Activated T-cell treated with anti-CD3 and anti-CD28 coated beads, Interleukin-2, amount 50 U/mL, for 72 hours (primary cell): ENCODE data around the gene DDX42. TPM values are rescaled to one million over a fixed set of nuclear protein-coding genes. Genes with fewer than 3 reads are reported as not detected.
"Not testable (repeated sequence)": the region's sequence is repeated elsewhere in the genome, so short reads cannot be mapped to it uniquely, and the experiment has no call there.

Experiments
- ATAC-seq, 2 donors: fragments of 150-1000 bp; cut with Tn5 transposase; replicated peaks in 1 of 2; 2 replicates each; pipeline ENCODE4 v1.10.0; 2021; ENCODE audit warnings: moderate library complexity in 2 of 2, mild to moderate bottlenecking in 1 of 2
- DNase-seq, 2 donors: peaks; one replicate each; pipeline ENCODE4 v3.0.0; 2021 to 2022; ENCODE audit warnings: mixed read lengths in 1 of 2
- H3K27ac Mint-ChIP-seq: one replicate; pipeline ENCODE4 v1.8.0; 2022; ENCODE audit warnings: mild to moderate bottlenecking, moderate library complexity, mixed read lengths
- H3K27me3 Mint-ChIP-seq: one replicate; pipeline ENCODE4 v1.8.0; 2022; ENCODE audit warnings: low read depth, mixed read lengths
- H3K36me3 Mint-ChIP-seq, 2 donors: one replicate each; pipeline ENCODE4 v1.8.0; 2022; ENCODE audit warnings: mixed read lengths in 2 of 2, mild to moderate bottlenecking in 1 of 2; ENCODE audit not compliant: insufficient read depth in 2 of 2
- H3K4me1 Mint-ChIP-seq: one replicate; pipeline ENCODE4 v1.8.0; 2022; ENCODE audit warnings: low read depth, mixed read lengths
- H3K4me3 Mint-ChIP-seq, 2 donors: one replicate each; pipeline ENCODE4 v1.8.0; 2022; ENCODE audit warnings: mild to moderate bottlenecking in 2 of 2, mixed read lengths in 2 of 2, moderate library complexity in 2 of 2
- H3K9me3 Mint-ChIP-seq, 2 donors: one replicate each; pipeline ENCODE4 v1.8.0; 2022; ENCODE audit warnings: mixed read lengths in 2 of 2
- total RNA-seq, 2 donors: library from RNA; stranded (reverse); gene quantifications; one replicate each; pipeline ENCODE4 v1.2.3, GENCODE V29; 2022

Gene DDX42
- total RNA-seq, 2 donors from 2014 or later, result 112 to 114 TPM

DNA sequence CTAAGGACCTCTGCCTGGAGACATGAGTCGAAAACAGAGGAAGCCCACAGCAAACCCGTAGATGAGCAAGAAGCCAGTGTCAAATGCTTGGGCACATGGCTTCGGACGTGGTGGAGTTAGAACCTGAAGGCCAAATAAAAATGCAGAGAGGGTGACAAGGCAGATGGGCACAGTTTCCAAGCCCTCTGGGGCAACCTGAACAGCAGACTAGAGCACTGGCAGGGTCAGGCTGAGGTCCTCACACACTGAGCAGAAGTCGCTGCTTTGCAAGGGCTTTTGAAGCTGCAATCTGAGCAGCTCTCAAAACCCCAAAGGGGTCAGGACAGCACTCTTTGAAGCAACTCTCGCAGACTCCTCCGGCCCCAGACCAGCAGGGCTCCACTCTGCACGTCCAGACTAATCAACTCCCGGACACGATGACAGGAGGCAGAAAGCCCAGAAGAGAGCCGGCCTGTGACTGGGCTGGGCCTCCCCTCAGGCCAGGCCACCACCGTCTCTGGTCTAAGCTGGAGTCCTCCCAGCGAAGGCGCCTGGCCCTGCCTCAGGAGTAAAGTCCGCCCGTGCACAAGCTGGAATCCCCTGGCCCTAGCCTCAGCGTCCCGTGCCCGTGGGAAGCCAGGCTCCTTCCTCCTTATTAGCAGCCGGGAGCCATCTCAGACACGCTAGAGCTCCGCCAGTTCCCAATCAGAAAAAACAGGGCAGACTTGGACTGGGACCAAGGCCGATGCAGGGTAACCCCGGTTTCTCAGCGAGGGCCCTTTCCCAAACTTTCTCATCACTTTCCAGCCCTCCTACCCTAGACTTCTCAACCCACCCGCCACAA, 67.6 kb downstream of the DDX42 start:
- Mint-ChIP-seq H3K9me3 (no peaks in the 10 kb centered on the region), H3K4me3 (peak overlapping the region; percentile 97 to 99), H3K4me1 (peaks cover 41% of the 10 kb centered on the region), H3K36me3 (peaks cover 4 to 7% of the 10 kb centered on the region in 2 donors), H3K27ac (peak overlapping the region; percentile 96), H3K27me3 (no peaks in the 10 kb centered on the region)
- ATAC-seq, result no peak
- peak in 1 of 2 donors; percentile 27 for DNase-seq

DNA sequence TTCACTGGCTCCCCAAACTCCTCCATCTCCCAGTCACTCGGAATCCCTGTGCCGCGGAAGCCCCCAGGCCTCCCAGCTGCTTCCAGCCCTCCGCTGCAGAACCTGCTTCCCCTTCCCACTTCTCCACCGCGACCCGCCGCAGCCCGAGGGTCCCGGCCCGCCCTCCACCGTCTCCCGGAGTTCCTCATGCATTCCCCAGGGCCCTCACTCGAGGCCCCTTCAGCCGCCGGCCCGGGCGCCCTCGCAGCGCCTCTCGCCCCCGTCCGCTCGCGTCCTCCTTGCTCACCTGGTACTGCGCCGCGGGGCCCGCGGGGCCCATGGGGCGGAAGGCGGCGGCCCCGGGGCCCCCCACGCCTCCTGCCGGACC, 68.2 kb downstream of the DDX42 start:
- Mint-ChIP-seq H3K27ac (peak overlapping the region; percentile 96), H3K4me3 (peak overlapping the region; percentile 97 to 99)
- ATAC-seq, result peak; percentile 35 to 49

DNA sequence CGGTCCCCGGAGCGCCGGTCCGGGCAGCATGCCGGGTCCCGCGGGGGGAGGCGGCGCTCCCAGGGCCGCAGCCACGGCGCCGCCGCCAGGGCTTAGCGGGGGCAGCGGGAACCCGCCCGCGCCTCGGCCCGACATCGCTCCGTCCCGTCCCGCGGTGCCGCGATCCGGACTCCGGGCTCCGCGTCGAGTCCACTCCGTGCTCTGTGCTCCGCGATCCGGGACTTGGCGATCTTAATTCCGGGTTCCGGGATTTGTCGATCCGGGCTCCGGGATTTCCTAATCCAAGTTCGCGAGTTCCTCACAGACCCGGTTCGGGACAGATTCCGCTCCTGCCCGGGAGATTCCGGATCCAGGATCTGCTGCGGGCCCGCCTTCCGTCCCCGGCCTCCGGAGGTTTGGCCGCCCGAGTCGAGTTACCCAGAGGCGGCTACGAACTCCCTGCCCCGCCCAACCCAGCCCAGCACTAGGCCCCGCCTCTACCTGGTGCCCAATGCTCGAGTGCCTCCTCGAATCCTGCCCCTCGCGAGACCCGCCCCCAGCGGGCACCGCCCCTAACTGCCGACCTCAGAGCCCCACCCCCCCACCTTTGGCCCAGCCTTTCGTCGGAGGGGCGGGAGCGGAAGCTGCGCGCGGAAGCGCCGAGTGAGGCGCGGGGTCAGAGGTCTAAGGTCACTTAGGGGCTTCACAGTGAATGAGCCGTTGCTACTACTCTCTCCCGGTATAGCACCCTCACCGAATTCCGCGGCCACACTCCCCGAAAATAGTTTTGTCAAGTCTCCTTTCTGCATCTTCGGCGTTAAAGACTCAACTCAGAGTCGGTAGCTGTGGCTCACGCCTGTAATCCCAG, 68.8 kb downstream of the DDX42 start, which contains the start of gene SMARCD2:
Gene SMARCD2, minus strand, starts transcription at position 146 of the 847 bp plus-strand sequence. Its CDS starts 11 bp downstream, at position 135.
- peak; percentile 89 for ATAC-seq
- Mint-ChIP-seq H3K36me3 (peaks cover 2 to 5% of the 10 kb centered on the region in 2 donors), H3K4me1 (peaks cover 43% of the 10 kb centered on the region), H3K9me3 (no peaks in the 10 kb centered on the region), H3K4me3 (peak within 1 kb of the TSS; percentile 97 to 99), H3K27ac (peak within 1 kb of the TSS; percentile 96), H3K27me3 (no peaks in the 10 kb centered on the region)
- peak; percentile 99 for DNase-seq

More for the DNA sequence above, 68.2 kb downstream of the DDX42 start:
- H3K4me1 Mint-ChIP-seq, result peaks cover 41% of the 10 kb centered on the region
- no peaks in the 10 kb centered on the region for H3K27me3 Mint-ChIP-seq
- no peaks in the 10 kb centered on the region for H3K9me3 Mint-ChIP-seq
- DNase-seq, result no peak
- peaks cover 3 to 4% of the 10 kb centered on the region in 2 donors for H3K36me3 Mint-ChIP-seq

DNA sequence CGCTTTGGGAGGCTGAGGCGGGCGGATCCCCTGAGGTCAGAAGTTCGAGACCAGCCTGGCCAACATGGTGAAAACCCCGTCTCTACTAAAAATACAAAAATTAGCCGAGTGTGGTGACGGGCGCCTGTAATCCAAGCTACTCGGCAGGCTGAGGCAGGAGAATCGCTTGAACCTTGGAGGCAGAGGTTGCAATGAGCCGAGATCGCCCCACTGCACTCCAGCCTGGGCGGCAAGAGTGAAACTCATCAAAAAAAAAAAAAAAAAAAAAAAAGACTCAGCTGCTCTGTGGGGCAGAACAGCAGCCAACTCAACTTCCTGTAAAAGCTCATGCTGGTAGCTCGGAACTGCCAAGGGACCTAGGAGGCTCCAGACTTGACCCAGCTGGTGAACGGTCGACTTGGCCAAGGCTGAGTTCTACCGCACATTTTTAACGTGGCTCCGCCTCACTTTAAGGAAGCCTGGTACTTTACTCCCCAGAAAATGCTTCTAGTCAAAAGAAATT, 69.5 kb downstream of the DDX42 start:
- peak overlapping the region; percentile 90 to 93 for H3K4me3 Mint-ChIP-seq
- H3K27me3 Mint-ChIP-seq, H3K9me3 Mint-ChIP-seq: not testable (repeated sequence)
- peaks cover 6 to 11% of the 10 kb centered on the region in 2 donors for H3K36me3 Mint-ChIP-seq
- H3K27ac Mint-ChIP-seq, result peak overlapping the region; percentile 95
- peak; percentile 23 to 26 for ATAC-seq
- peaks cover 50% of the 10 kb centered on the region for H3K4me1 Mint-ChIP-seq
- DNase-seq, result peak; percentile 41 to 43

DNA sequence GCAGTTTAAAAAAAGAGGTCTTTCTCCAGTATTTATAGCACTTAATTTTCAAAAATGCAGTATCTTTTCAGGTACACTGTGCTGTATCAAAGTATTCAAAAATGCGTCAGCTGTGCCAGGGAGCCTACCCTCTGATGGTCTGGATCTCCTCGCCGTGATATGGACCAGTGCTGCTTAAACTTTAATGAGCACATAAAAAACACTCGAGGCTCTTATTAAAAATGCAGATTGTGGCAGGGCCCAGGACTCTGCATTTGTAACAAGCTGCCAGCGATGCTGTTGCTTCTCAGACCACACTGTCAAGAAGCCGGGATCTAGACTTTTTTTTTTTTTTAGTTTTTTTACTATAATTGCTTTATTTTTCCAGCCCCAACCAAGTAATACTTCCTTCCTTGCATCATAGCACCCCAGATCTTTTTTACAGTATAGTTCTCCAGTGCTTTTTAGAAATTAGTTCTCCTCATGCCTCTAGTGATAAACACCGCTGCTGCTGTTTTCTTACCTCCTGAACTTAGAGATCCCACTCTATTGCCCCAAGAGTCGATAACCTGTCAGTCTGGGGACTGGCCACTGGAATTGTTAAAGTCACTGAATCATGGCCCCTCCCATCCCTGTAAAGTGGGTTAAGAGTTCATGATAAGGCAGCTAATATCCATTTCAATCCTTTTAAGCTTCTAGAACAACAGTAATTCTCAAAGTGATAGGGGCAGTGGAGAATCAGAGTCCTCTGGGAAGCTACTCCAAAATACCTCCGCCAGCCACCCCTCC, 70.1 kb downstream of the DDX42 start:
- Mint-ChIP-seq H3K9me3 (peaks cover 3 to 5% of the 10 kb centered on the region in 2 donors), H3K27me3 (no peaks in the 10 kb centered on the region), H3K4me3 (peak overlapping the region; percentile 90 to 93), H3K4me1 (peaks cover 50% of the 10 kb centered on the region), H3K27ac (peak overlapping the region; percentile 95), H3K36me3 (peaks cover 6 to 11% of the 10 kb centered on the region in 2 donors)
- DNase-seq (no peak), ATAC-seq (no peak)

DNA sequence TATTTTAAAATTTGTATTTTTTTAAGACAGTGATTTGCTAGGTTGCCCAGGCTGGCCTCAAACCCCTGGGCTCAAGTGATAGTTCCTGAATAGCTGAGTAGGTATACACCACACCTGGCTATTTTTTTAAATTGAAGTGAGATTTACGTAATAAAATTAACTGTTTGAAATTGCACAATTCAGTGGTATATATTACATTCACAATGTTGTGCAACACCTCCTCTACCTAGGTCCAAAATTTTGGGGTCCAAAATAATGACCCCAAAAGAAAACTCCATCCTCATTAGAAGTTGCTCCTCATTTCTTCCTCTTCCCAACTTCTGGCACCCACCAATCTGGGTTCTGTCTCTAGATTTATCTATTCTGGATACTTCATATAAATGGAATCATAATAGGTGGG, 71.5 kb downstream of the DDX42 start:
- Mint-ChIP-seq H3K27me3 (no peaks in the 10 kb centered on the region), H3K4me3 (peak overlapping the region in 1 of 2 donors; percentile 3), H3K9me3 (peaks cover 3 to 5% of the 10 kb centered on the region in 2 donors), H3K4me1 (peaks cover 41% of the 10 kb centered on the region), H3K36me3 (peaks cover 6 to 11% of the 10 kb centered on the region in 2 donors), H3K27ac (no peak overlapping the region)
- ATAC-seq, result no peak
- DNase-seq, result no peak

DNA sequence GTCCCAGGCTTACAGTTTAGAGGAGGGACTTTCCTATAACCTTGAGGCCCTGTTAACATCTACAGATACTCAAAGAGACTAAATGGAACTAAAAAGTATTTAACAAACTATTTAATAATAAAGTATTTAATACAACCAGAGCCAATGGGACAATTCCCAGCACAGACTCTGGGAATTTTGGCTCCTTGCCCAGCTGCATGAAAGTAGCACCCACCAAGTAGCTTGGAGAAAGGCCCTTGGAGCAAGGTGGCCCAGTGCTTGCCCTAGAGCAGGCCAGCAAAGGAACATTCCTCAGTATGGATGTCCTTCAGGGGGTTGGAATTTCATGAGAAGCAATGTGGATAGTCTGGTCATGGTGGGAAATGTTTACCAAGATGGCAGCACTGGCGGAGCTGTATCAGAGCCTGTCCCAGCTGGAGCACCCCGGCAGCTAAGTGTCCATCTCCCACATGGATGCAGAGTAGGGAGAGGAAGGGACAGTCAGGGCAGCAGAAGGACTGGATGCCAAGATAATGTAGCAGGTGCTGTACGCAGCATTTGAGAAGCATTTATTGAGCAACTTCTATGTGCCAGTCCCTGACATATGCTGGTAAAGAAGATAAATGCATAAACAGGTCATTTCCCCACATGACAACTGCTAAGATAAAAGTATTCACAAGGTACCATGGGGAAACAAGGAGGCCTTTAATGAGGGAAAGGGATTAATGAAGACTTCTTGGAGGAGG, 73.7 kb downstream of the DDX42 start:
- peak overlapping the region; percentile 28 to 85 for H3K4me3 Mint-ChIP-seq
- H3K27ac Mint-ChIP-seq, result no peak overlapping the region
- peaks cover 5 to 8% of the 10 kb centered on the region in 2 donors for H3K36me3 Mint-ChIP-seq
- ATAC-seq (no peak), DNase-seq (no peak)
- H3K27me3 Mint-ChIP-seq, result no peaks in the 10 kb centered on the region
- peaks cover 3 to 5% of the 10 kb centered on the region in 2 donors for H3K9me3 Mint-ChIP-seq
- H3K4me1 Mint-ChIP-seq, result peaks cover 32% of the 10 kb centered on the region

DNA sequence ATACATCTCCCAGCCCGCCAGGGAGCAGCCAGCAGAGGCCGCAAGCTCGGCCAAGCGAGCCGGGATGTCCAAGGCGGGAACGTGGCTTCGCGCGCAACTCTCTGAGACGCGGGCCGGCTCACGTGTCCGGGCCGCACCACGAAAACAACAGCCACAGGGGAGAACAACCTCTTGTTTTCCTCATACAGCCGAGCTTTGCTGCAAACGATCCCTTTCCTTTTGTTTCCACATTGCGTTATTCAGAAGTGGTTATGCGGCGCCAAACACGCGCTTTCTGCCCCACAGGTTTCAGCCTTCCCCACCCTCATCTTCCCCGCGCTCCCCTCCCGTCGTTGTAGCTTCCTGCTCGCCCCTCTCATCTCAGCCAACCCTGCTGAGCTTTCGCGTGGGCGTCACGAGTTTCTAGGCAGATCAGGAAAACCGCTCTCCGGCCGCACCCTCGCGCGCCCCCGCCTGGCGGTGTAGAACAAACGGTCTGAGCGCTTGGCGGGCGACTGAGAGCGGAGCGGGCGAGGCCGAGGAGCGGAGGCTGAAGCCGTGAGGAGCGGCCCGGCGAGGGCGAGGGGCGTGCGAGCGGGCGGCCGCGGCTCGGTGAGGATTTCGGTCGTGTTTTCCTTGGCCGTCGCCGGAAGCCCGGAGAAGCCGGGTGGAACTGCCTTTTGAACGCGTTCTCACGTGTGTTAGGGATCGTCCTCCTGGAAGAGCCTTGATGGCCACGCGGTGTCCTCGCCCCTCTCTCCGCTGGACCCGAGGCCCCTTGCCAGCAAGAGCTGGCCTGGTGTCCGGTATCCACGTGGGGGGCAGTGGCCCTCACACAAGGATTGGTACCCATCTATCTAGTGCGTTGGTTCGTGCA, 75.1 kb downstream of the DDX42 start:
- Mint-ChIP-seq H3K4me3 (peak overlapping the region; percentile 62 to 85), H3K36me3 (peaks cover 5 to 8% of the 10 kb centered on the region in 2 donors), H3K4me1 (peaks cover 22% of the 10 kb centered on the region), H3K27ac (peak overlapping the region; percentile 87), H3K27me3 (no peaks in the 10 kb centered on the region), H3K9me3 (peaks cover 3 to 5% of the 10 kb centered on the region in 2 donors)
- peak; percentile 95 for ATAC-seq
- DNase-seq, result peak; percentile 98 to 99

DNA sequence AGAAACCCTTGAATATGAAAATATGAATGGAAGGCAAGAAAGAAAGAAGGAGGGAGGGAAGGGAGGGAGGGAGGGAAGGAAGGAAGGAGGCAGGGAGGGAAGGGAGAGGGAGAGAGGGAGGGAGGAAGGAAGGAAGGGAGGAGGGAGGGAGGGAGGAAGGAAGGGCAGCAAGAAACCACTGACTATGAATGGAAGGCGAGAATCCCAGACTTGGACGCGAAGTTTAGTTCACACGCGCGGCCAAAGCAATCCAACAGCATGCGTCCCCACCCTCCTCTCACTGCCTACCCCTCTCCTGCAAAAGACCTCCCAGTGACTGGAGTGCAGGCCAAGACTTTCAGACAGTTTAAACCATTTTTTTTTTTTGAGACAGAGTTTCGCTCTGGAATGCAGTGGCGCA, 76.4 kb downstream of the DDX42 start:
- H3K36me3 Mint-ChIP-seq, result peaks cover 5 to 8% of the 10 kb centered on the region in 2 donors
- no peak overlapping the region for H3K27ac Mint-ChIP-seq
- no peaks in the 10 kb centered on the region for H3K27me3 Mint-ChIP-seq
- no peak for ATAC-seq
- peaks cover 18% of the 10 kb centered on the region for H3K4me1 Mint-ChIP-seq
- peaks cover 3 to 5% of the 10 kb centered on the region in 2 donors for H3K9me3 Mint-ChIP-seq
- no peak for DNase-seq
- H3K4me3 Mint-ChIP-seq, result no peak overlapping the region

DNA sequence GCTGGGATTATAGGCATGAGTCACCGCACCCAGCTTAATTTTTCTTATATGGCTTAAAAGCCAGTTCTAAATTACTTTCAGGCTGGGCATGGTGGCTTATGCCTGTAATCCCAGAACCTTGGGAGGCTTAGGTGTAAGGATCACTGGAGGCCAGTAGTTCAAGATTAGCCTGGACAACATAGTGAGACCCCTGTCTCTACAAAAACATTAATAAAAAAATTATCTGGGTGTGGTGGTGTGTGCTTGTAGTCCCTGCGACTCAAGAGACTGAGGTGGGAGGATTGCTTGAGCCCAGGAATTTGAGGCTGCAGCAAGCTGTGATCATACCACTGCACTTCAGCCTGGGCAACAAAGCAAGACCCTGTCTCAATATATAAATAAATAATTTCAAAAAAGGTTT, 79.3 kb downstream of the DDX42 start:
- no peak overlapping the region for H3K27ac Mint-ChIP-seq
- H3K9me3 Mint-ChIP-seq, result peaks cover 0 to under 1% of the 10 kb centered on the region in 2 donors
- H3K4me3 Mint-ChIP-seq, result no peak overlapping the region
- no peak for ATAC-seq
- DNase-seq, result no peak
- peaks cover under 1% of the 10 kb centered on the region in 2 donors for H3K36me3 Mint-ChIP-seq
- H3K4me1 Mint-ChIP-seq, result peaks cover 11% of the 10 kb centered on the region
- no peaks in the 10 kb centered on the region for H3K27me3 Mint-ChIP-seq

DNA sequence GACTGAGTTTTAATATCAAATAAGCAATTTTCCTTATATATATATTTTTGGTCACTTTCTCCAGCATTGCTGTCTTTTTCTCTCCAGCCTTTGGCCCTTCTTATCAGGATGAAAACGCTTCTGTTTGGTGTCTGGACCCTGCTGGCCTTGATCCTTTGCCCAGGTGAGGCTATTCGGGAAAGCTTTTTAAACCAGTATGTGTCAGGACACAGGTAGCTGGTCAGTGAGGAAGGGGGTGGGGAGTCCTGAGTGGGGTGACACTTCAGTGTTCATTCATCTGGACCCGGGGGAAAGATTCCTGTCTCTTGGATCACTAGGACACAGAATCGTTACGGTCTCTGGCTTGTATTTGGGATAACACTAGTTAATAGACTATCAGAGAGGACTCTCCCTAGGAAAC, 80.7 kb downstream of the DDX42 start:
- Mint-ChIP-seq H3K36me3 (no peaks in the 10 kb centered on the region), H3K27ac (no peak overlapping the region), H3K27me3 (peaks cover 1% of the 10 kb centered on the region), H3K4me1 (no peaks in the 10 kb centered on the region), H3K4me3 (no peak overlapping the region), H3K9me3 (no peaks in the 10 kb centered on the region)
- ATAC-seq, result no peak
- DNase-seq, result no peak
